SU-DHL-6 (cell line): ENCODE data around the gene SLC10A1.

Experiments
- CTCF ChIP-seq: fragments of 200-600 bp; sonication (generic); IDR thresholded peaks from one replicate; pipeline ENCODE4 v1.5.1; 2017; ENCODE audit warnings: antibody characterized with exemption, mild to moderate bottlenecking, low read length, moderate library complexity; ENCODE audit not compliant: insufficient read depth, poor library complexity, severe bottlenecking
- EZH2phosphoT487 ChIP-seq: fragments of 200-600 bp; sonication (generic), shearing (Covaris generic); conservative IDR thresholded peaks from 2 replicates; pipeline ENCODE4 v1.6.1; 2018; ENCODE audit warnings: mild to moderate bottlenecking, antibody characterized with exemption, low read length, moderate library complexity, mixed read lengths

- TF ChIP-seq CTCF: no peak
- no peak for TF ChIP-seq EZH2phosphoT487
These were observed 18.5 kb upstream of the SLC10A1 start for GRCh38 chr14:69815556-69815955.
